Measurements from ENCODE around the gene THOC5. TPM values are rescaled to one million over a fixed set of nuclear protein-coding genes. Genes with fewer than 3 reads are reported as not detected.
"Not testable (repeated sequence)": the region's sequence is repeated elsewhere in the genome, so short reads cannot be mapped to it uniquely, and the experiment has no call there.

THOC5 gene
- total RNA-seq, 1 donor from 2014 or later: 44.8 TPM

DNA sequence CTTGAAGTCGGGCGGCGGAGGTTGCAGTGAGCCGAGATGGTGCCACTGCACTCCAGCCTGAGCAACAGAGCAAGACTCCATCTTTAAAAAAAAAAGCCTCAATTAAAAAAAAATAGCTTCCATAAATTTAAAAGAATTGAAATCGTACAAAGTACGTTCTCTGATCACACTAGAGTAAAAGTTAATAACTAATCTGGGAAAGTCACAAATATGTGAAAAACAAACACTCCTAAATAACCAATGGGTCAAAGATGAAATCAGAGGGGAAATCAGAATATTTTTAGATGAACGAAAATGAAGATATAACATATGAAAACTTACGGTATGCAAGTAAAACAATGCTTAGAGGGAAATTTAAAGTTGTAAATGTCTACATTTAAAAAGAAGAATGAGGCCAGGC lies 53.7 kb downstream of the THOC5 start:
- H3K9me3 Mint-ChIP-seq: peaks cover 4% of the 10 kb centered on the region

GRCh38 chr22:29493636-29494035 lies 59.9 kb downstream of the THOC5 start:
- TF ChIP-seq, protein P1, sequence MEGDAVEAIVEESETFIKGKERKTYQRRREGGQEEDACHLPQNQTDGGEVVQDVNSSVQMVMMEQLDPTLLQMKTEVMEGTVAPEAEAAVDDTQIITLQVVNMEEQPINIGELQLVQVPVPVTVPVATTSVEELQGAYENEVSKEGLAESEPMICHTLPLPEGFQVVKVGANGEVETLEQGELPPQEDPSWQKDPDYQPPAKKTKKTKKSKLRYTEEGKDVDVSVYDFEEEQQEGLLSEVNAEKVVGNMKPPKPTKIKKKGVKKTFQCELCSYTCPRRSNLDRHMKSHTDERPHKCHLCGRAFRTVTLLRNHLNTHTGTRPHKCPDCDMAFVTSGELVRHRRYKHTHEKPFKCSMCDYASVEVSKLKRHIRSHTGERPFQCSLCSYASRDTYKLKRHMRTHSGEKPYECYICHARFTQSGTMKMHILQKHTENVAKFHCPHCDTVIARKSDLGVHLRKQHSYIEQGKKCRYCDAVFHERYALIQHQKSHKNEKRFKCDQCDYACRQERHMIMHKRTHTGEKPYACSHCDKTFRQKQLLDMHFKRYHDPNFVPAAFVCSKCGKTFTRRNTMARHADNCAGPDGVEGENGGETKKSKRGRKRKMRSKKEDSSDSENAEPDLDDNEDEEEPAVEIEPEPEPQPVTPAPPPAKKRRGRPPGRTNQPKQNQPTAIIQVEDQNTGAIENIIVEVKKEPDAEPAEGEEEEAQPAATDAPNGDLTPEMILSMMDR (IDR thresholded peaks at IDR 0.05; ENCODE audit: unreplicated experiment): no peak
- peaks cover 2% of the 10 kb centered on the region for H3K27me3 Mint-ChIP-seq (ENCODE audit: low read depth)
- H3K27ac Mint-ChIP-seq: no peak overlapping the region
- H3K4me1 Mint-ChIP-seq: no peaks in the 10 kb centered on the region
- DNase-seq (ENCODE audit: low spot score in 2 of 2, unreplicated experiment in 2 of 2): no peak
- peaks cover 23% of the 10 kb centered on the region for H3K36me3 Mint-ChIP-seq
- H3K9me3 Mint-ChIP-seq: peaks cover 9% of the 10 kb centered on the region
- no peak overlapping the region for H3K4me3 Mint-ChIP-seq

More for the DNA sequence above, 53.7 kb downstream of the THOC5 start:
- Mint-ChIP-seq H3K27ac (no peak overlapping the region), H3K36me3 (peaks cover 23% of the 10 kb centered on the region), H3K27me3 (ENCODE audit: low read depth) (no peaks in the 10 kb centered on the region), H3K4me3 (no peak overlapping the region), H3K4me1 (peaks cover 8% of the 10 kb centered on the region)
- DNase-seq (ENCODE audit: low spot score in 2 of 2, unreplicated experiment in 2 of 2): no peak
- TF ChIP-seq, protein P1 (IDR thresholded peaks at IDR 0.05; ENCODE audit: unreplicated experiment): no peak

DNA sequence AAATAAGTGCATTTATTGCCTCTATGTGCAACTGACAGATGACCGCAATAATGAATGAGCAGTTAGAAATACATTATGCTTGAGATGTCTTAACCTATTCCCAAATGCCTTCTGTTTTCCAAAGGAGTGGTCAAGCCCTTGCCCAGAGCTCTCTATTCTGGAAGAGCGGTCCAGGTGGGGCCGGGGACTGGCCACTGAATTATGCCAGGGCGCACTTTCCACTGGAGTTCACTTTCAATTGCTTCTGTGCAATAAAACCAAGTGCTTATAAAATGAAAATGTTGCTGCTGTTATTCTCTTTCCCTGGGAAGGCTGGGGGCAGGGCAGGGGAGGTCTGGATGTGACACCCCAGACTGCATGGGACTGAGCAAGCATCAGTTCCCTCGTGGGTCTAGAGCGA lies 62.5 kb downstream of the THOC5 start:
- H3K27me3 Mint-ChIP-seq (ENCODE audit: low read depth): peaks cover 3% of the 10 kb centered on the region

GRCh38 chr22:29489127-29489780 lies 64.3 kb downstream of the THOC5 start:
- not testable (repeated sequence) for H3K4me1 Mint-ChIP-seq; H3K27ac Mint-ChIP-seq; H3K4me3 Mint-ChIP-seq; H3K36me3 Mint-ChIP-seq; DNase-seq (ENCODE audit: low spot score in 2 of 2, unreplicated experiment in 2 of 2); H3K27me3 Mint-ChIP-seq (ENCODE audit: low read depth); H3K9me3 Mint-ChIP-seq

More for the DNA sequence above, 62.5 kb downstream of the THOC5 start:
- TF ChIP-seq, protein P1 (IDR thresholded peaks at IDR 0.05; ENCODE audit: unreplicated experiment): no peak
- Mint-ChIP-seq H3K9me3 (peaks cover 9% of the 10 kb centered on the region), H3K4me3 (no peak overlapping the region), H3K27ac (no peak overlapping the region), H3K4me1 (no peaks in the 10 kb centered on the region), H3K36me3 (peaks cover 17% of the 10 kb centered on the region)
- DNase-seq (ENCODE audit: low spot score in 2 of 2, unreplicated experiment in 2 of 2): no peak

GRCh38 chr22:29487426-29487986 lies 66.1 kb downstream of the THOC5 start:
- Mint-ChIP-seq H3K27me3 (ENCODE audit: low read depth) (peaks cover 11% of the 10 kb centered on the region), H3K4me3 (no peak overlapping the region), H3K36me3 (peaks cover 5% of the 10 kb centered on the region), H3K9me3 (no peaks in the 10 kb centered on the region), H3K4me1 (no peaks in the 10 kb centered on the region), H3K27ac (no peak overlapping the region)
- no peak for DNase-seq (ENCODE audit: low spot score in 2 of 2, unreplicated experiment in 2 of 2)
- TF ChIP-seq, protein P1 (IDR thresholded peaks at IDR 0.05; ENCODE audit: unreplicated experiment): no peak

DNA sequence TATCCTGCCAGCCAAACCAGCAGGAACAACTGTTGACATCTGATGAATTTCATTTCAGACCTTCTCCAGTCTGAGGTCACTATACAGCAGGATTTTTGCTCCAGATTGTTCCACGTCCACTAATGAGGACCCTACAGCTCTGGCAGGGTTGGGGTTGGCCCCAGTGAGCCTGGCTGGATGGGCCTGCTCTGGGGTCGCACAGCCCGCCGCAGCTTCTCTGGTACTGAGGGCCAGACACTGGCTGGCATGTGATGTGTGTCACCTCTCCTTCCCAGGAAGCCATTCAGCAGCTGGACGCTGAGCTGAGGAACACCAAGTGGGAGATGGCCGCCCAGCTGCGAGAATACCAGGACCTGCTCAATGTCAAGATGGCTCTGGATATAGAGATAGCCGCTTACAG lies 68.1 kb downstream of the THOC5 start:
- H3K27me3 Mint-ChIP-seq (ENCODE audit: low read depth): peaks cover 29% of the 10 kb centered on the region
- no peak overlapping the region for H3K4me3 Mint-ChIP-seq
- peaks cover 8% of the 10 kb centered on the region for H3K4me1 Mint-ChIP-seq
- no peaks in the 10 kb centered on the region for H3K9me3 Mint-ChIP-seq
- TF ChIP-seq, protein P1 (IDR thresholded peaks at IDR 0.05; ENCODE audit: unreplicated experiment): no peak
- no peak for DNase-seq (ENCODE audit: low spot score in 2 of 2, unreplicated experiment in 2 of 2)
- H3K27ac Mint-ChIP-seq: no peak overlapping the region
- peaks cover 5% of the 10 kb centered on the region for H3K36me3 Mint-ChIP-seq
